Measurements from ENCODE around the gene GRK5.
"Not testable (repeated sequence)": the region's sequence is repeated elsewhere in the genome, so short reads cannot be mapped to it uniquely, and the experiment has no call there.

The GRK5 gene

DNA sequence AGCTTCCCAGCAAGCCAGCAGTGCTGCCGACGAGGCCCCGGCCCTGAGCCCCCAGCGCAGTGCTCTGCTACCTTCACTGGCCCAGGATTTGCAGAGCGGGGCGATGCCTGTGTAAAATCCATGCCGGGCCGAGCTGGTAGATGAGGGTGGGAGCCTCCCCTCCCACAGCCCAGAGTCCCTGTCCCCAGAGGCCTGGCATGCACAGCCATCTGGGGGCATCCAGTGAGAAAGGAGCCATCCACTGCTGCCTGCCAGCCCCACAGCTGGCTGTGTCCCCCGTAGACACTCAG lies 218.5 kb downstream of the GRK5 start:
- no peak for DNase-seq

DNA sequence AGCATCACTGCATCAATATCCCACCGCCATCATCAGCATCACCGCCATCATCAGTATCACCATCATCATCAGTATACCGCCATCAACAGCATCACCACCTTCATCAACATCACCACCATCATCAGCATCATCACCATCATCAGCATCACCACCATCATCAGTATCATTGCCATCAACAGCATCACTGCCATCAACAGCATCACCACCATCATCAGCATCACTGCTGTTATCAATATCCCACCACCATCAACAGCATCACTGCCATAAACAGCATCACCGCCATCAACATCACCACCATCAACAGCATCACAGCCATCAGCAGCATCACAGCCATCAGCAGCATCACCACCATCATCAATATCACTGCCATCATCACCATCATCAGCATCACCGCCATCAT lies 219.3 kb downstream of the GRK5 start:
- DNase-seq = no peak

DNA sequence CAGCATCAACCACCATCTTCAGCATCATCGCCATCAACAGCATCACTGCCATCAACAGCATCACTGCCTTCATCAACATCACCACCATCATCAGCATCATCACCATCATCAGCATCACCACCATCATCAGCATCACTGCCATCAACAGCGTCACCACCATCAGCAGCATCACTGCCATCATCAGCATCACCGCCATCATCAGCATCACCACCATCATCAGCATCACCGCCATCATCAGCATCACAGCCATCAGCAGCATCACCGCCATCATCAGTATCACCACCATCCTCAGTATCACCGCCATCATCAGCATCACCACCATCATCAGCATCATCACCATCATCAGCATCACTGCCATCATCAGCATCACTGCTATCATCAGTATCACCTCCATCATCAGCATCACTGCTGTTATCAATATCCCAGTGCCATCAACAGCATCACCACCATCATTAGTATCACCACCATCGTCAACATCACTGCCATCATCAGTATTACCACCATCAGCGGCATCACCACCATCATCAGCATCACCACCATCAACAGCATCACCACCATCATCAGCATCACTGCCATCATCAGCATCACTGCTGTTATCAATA lies 220.0 kb downstream of the GRK5 start:
- DNase-seq = no peak

DNA sequence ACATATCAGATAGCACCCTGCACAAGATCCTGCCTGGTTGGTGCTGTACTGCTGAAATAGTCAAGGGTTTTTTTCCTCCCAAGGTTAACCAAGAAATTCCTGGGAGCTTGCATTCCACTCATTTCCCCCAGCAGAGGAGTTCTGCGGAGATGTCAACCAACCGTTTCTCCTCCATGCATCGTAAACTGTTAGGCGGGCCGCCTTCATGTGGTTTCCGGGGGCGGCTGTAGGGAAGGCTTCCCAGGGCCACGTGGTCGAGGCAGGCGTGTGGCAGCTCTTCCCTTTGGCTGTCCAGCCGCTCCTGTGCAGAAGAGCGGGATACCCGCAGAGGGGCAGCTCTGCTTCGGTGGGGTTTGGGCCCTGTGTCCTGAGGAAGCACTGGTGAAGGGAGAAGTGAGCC lies 221.4 kb downstream of the GRK5 start:
- no peak for DNase-seq

DNA sequence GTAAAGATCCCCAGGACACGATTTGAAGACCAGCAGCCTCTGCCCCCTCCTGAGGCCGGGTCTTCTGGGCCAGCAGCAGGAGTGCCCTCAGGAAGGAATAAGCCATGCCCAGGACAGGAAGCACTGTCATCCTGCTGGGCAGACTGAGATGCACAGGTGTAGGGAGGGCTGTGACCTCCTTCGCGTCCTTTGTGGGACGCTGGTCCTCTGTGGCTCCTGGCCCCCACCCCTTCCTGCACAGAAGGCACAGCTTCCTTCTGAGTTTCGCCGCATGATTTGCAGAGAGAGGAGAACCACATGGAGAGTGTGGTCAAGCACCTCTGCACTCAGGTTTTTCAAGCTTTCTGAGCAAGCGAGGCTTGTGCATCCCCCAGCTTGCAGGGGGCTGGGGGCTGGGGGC lies 222.4 kb downstream of the GRK5 start:
- no peak for DNase-seq

DNA sequence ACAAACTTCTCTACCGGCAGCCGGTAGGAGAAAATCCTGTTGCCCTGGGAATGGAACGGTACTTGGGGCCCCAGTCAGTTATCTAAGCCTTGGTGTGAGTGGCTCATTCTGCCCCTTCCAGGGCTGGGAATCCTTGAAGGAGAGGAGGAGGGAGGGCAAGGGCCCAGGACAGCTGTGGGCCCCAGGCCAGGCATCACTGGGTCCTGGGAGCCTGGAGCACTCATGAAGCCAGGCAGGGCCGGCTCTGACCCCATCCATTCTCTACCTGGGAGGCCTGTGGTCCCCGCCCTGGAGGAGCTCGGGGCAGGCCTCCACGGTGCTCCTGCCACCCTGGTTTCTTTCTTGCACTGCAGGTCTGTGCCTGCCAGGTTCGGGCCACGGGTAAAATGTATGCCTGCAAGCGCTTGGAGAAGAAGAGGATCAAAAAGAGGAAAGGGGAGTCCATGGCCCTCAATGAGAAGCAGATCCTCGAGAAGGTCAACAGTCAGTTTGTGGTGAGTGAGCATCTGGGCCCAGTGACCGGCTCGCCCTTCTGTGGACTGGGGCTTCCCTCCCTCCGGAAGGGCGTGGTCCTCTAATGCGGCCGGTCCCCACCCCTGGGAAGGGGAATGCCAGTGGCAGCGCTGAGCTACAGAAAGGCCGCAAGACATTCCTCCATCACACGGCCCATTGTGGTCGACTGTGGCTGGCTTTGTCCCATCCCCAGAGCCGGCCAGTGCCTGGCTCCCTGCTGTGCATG lies 223.8 kb downstream of the GRK5 start:
- DNase-seq = no peak

DNA sequence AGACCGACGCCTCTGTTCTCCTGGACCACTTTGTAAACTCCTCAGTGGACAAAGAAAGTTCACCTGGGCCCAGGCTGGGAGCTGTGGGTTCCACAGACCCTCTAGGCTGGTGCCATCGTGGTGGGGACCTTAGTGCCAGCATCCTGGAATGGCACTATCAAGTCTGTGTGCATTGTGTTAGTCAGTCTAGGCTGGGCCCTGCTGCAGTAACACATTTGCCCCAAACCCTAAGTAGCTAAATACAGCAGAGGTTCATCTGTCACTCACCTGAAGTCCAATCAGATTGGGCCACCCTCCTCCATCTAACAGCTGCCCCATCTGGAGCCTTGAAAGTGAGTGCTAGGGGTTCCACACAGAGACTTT lies 224.4 kb downstream of the GRK5 start:
- DNase-seq = no peak

DNA sequence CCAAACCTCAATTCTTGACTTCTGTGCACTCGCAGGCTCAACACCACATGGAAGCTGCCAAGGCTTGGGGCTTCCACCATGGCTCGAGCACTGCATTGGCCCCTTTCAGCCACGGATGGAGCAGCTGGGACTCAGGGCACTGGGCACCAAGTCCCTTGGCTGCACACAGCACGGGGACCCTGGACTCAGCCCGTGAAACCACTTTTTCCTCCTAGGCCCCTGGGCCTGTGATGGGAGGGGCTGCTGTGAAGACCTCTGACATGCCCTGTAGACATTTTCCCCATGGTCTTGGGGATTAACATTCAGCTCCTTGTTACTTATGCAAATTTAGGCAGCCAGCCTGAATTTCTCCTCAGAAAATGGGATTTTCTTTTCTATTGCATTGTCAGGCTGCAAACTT lies 227.6 kb downstream of the GRK5 start:
- DNase-seq = not testable (repeated sequence)

DNA sequence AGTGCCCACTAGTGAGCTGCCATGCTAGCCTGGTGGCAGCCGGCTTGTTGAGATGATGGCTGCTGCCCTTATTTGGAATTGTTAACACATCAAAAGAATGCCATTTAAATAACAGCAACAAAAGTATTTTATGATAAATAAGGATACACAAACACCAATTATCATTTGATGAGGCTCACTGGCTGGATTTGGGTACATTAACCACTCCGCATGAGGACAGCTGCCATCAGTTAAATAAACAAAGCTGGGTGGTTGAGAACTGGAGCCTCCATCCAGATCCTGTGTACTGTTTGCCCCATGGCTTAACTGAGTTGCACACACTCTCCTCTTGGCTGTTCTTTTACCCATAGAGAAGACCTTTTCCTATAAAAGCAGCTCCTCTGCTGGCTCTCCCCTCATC lies 231.3 kb downstream of the GRK5 start:
- DNase-seq = no peak

DNA sequence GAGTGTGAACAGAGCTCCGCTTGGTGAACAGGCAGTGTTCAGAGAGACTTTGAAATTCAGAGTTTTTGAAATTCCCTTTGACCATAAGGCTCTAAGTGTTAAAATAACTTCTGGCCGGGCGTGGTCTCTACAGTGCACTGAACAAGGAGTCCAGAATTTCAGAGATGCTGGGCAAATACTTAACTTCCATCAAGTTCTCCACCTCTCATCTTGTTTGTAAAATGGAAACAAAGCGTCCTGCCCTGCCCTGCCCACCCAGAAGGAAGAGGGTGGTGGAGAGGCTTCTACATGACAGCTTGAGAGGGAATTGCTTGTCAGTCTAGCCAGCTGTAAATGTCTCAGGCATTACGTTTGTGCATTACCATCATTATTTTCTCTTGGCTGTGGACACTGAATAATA lies 232.6 kb downstream of the GRK5 start:
- no peak for DNase-seq

DNA sequence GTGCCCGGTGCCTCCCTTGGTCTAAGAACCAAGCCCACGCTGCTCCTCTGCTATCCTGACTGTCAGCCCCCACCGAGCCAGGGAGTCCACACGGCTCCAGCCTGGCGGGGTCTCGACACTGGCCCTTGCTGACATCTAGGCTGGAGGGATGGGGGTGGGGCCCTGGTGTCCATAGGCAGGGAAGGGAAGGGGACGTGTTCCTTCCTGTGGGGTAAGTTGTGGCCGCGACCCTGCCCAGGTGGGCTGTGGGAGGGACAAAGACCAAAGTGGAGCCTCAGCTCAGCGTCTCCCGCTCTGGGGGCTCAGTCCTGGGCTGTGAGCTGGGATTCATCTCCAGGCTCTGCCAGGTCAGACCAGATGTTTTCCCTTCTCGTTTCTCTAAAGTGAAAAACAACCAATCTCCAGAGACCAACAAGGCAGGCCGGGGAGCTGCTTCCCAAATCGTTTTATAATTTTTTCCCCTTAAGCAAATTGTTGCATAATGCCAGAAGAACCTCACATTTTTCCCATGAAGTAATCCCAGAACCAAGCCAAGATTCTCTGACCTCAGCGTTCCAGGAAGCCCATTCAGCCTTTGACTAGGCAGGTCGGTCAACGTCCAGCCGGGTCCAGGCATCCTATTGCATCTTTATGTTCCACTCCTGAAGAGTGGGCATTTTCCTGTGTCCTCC lies 233.9 kb downstream of the GRK5 start:
- DNase-seq = no peak

DNA sequence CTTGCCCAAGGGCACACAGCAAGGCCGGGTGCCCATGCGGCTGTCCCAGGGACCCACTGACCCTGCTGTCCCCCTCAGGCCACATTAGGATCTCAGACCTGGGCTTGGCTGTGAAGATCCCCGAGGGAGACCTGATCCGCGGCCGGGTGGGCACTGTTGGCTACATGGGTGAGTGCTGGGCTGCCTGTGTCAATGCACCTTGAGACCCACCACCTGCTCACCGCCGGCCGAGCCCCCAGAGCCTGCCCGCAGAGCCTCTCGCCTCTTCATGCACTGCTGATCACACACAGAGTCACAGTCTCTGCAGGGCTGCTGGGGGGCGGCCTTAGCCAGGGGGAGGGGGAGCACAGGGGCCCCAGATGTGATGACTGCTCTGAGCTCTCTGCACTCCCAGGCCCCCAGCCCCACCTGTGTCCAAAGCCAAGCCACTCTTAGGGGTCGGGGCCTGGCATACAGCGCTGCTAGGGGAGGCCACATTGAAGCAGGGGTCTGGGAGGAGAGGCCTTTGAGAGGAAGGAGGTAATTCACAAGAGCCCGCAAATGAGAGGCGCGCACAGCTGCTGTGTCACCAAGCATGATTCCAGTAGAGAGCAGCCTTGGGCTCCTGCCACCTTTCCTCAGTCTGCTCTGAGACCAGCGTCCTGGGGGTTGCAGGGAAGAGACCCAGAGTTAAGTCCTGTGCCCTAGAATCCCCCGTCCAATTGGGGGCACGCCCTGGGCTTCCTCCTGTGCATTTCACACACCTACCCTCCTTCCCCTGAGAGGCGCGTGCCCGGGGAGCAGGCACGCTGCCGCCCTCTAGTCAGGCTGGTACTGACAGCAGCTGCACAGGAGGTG lies 234.8 kb downstream of the GRK5 start:
- no peak for DNase-seq

DNA sequence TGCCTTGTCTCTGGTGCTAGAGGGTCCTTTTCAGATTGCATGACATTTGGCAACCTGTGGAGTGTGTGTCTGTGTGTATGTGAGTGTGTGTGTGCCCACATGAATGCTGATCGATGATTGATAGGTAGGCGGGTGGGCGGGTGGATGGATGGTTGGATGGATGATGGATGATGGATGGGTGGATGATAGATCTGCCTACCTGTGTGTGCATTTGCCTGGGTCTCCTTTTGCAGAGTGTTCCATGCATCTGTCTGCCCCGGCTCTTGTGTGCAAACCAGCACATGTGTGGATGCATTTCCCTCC lies 235.3 kb downstream of the GRK5 start:
- DNase-seq = no peak

DNA sequence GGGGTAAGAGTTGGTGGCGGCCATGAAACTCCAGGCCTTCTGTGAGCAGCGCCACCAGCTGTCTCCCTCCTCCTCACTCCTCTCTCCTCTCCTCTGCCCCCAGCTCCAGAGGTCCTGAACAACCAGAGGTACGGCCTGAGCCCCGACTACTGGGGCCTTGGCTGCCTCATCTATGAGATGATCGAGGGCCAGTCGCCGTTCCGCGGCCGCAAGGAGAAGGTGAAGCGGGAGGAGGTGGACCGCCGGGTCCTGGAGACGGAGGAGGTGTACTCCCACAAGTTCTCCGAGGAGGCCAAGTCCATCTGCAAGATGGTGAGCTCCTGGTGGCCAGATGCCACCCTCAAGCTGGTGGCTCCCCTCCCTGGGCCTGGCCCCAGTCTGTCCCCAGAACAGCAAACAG lies 236.1 kb downstream of the GRK5 start:
- no peak for DNase-seq

DNA sequence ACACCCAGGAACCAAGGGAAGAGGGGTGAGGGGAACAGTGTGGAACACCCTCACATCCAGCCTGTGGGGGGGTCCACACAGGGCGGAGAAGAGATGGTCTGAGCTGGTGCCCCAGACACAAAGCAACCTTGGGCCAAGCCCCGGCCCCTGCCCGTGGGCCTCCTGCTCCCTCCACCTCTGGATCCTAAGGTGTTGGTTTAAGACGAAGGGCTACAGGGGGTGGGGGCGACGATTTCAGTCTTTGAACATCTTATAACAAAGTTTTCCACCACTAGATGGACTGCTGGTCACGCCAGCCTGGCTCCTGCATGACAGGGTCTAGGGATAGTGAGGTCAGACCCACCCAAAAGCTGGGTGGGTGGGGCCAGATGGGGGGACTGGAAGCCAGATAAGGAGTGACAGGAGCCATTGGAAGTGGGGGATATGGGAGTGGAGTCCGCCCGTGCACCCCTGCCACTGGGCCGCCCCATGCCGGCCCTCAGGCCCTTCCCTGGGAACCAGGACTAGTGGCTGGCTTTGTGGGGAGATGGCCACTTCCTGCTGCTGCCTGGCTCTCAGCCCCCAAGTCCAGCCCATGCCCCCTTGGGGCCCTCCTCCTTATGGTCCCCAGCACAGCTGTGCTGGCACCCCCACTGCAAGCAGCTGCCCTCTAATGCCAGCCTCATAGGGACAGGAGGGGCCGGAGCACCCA lies 236.7 kb downstream of the GRK5 start:
- DNase-seq = no peak

DNA sequence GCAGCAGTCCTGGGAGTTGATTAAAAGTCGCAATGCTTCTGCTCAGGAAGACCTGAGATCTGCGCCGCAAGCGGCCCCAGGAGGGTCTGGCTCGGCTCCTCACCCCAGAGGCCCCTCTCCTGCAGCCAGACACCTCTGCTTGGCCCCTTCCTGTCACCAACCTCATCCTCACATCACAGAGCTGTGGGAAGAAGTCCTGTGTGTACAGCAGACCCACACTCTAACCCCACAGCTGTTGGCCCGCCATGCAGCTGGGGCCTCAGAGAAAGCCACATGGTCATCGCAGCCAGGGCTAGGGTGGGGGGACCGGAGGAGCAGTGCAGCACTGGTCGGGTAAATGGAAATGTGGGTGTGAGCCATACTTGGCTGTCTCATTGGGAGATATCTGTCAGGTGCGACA lies 237.5 kb downstream of the GRK5 start:
- no peak for DNase-seq

DNA sequence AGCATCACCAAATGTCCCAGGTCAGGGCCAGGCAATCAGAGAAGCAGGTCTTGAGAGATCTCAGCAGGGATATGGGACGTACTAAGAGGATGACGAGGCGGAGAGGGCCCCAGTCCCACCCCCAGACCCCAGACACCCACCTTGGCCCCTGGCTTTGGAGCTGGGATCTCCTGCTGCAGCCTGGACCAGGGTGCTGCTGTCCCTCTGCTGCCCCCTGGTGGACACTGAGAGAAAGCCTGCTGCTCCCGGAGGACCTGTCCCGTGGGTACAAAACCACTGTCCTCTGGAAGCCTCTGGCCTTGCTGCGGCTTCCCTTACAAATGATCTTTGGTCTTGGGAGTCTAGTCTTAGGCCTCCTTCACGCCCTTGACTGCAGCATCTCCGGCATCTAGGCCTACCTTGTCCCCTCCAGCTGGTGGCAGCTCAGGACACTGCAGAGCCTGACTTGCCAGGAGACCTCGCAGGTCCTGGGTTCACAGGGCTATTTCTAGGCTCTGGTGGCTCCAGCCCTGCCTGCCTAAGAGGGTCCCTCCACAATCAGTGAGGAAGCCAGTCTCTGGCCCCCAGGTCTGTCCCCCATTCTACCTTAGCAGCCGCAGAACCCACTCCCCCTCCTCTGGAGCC lies 238.1 kb downstream of the GRK5 start:
- peak; percentile 77 for DNase-seq

DNA sequence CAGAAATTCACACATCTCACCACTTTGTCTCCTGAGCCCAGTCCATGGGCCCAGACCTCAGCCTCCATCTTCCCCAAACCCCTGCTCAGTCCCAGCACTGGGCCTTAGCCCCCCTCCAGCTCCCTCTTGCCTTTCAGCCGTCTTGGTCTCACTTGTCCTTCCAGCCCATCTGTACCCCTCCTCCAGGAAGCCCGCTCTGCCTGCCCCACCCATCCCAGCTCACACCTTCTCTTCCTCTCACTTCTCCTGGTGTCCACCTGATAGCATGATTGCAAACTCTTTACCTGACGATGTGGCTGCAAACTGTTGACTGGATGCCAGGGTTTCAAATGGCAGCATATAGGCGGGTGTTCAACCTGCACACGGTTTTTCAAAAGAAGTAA lies 238.6 kb downstream of the GRK5 start:
- no peak for DNase-seq

DNA sequence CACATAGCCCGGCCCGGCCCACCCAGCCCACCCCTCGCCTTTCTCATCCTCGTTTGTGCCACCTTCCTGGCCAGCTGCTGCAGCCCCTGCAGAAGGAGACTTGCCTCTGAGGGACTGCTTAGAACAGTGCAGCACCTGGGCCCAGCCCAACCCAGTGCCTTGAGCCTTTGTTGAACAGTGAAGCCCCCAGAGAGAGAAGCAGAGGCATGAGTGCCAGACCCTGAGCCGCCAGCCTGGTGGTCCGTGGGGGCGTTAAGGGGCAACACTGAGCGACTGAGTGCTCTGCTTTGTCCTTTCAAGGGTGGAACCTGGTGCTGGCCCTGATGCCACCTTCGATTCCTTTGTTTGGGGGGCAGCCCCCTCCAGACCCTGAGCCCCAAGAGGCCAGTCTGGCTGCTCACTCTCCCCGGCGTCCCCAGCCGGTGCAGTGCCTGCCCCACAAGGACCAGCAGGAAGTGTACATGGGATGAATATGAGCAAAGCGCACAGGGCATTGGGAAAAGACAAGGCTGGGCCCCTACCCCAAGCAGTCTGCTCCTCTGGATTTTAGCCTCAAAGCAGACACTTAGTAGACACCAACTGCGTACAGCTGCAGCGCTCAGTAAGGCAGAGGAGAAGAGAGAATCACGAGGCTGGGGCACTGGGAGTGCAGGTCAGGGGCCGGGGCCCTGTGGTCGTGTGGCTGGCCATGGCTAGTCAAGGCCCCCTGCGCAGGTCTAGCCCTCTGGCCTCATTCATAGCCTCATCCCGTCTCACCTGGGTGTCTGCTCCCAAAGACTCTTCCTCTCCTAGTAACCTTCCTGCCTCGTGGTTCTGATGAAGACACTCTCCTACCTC lies 239.3 kb downstream of the GRK5 start:
- DNase-seq = no peak

DNA sequence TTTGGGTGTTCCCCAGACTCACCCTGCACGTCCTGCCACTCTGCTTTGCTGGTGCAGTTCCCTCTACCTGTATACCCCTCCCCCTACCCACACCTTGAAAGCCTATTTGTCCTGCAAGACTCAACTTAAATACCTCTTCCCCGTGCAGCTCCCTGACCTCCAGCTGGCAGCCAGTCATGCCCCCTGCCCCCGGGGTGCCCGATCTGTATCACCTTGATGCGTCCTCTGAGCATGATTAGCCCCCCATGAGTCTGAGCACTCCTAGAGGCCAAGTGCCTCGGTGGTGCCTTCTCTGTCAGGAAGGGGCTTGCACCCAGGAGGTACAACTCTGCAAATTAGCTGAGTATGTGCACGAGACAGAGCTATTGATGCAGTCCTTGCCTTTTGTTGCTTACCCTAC lies 240.1 kb downstream of the GRK5 start:
- DNase-seq = no peak

DNA sequence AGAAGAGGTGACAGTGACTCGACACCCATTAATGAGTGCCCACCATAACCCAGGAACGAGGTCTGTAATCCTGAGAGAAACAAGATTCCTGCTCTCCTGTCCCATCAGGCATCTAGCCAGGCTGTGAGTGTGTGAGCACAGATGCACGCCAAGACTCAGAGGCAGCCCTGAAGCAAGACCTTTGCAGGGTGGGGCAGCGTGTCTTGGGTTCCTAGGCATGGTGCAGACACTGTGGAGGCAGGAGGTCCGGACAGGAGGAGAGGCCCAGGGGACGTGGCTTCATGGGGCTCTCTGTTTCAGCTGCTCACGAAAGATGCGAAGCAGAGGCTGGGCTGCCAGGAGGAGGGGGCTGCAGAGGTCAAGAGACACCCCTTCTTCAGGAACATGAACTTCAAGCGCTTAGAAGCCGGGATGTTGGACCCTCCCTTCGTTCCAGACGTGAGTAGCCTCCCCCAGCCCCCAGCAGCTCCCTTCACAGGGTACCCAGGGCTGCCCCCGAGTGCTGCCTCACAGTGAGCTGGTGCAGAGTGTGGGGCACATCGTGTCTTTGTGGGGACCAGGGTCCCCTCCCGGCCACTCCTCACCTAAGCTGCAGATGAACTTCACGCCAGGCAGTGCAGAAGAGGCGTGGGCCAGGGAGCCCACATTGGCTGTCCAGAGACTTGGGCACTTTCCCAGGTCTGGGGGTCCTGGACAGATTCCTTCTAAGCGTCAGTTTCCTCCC lies 240.6 kb downstream of the GRK5 start:
- DNase-seq = no peak

All from 8988T (cell line).